ENCODE data around the gene REV1.

REV1 gene

GRCh38 chr2:99451280-99451679 lies 38.5 kb downstream of the REV1 start (continued):
- TF ChIP-seq CTCF (tag by site-specific recombination; IDR thresholded peaks at IDR 0.05) (no peak), ZNF362 (tag by site-specific recombination; IDR thresholded peaks at IDR 0.05) (no peak), ZNF423 (tag by site-specific recombination; IDR thresholded peaks at IDR 0.05) (no peak), WT1 (tag by site-specific recombination; IDR thresholded peaks at IDR 0.05) (peak; percentile 92), ZNF558 (tag by site-specific recombination; IDR thresholded peaks at IDR 0.05) (no peak), ZBTB10 (tag by site-specific recombination; IDR thresholded peaks at IDR 0.05) (no peak), ZNF138 (tag by site-specific recombination; IDR thresholded peaks at IDR 0.05; ENCODE audit: borderline replicate concordance) (no peak), ZNF302 (tag by site-specific recombination; IDR thresholded peaks at IDR 0.05; ENCODE audit: low read depth) (no peak), ZNF658 (tag by site-specific recombination; IDR thresholded peaks at IDR 0.05) (no peak), ZNF488 (tag by site-specific recombination; IDR thresholded peaks at IDR 0.05) (no peak), ZFP37 (tag by site-specific recombination; IDR thresholded peaks at IDR 0.05) (no peak), ZNF248 (tag by site-specific recombination; IDR thresholded peaks at IDR 0.05) (no peak), ZSCAN16 (tag by site-specific recombination; IDR thresholded peaks at IDR 0.05) (no peak), ZNF585B (tag by site-specific recombination; IDR thresholded peaks at IDR 0.05) (no peak), HOXC10 (CRISPR knock-in tag; IDR thresholded peaks at IDR 0.05) (no peak), ZNF596 (tag by site-specific recombination; IDR thresholded peaks at IDR 0.05) (peak; percentile 44; the same call in 1 of the 2 replicates), ZNF548 (tag by site-specific recombination; IDR thresholded peaks at IDR 0.05) (no peak), ZBTB48 (tag by site-specific recombination; IDR thresholded peaks at IDR 0.05) (no peak), ZNF707 (tag by site-specific recombination; IDR thresholded peaks at IDR 0.05) (no peak), ZSCAN4 (tag by site-specific recombination; IDR thresholded peaks at IDR 0.05) (no peak), ATF2 (tag by site-specific recombination; IDR thresholded peaks at IDR 0.05; ENCODE audit: low read depth) (0 out of 2 replicates have a peak, but pooled peaks have one; percentile 12), ZNF837 (tag by site-specific recombination; IDR thresholded peaks at IDR 0.05) (no peak), ZBTB21 (tag by site-specific recombination; IDR thresholded peaks at IDR 0.05) (no peak), PBX3 (CRISPR knock-in tag; IDR thresholded peaks at IDR 0.05) (no peak), ZBTB26 (tag by site-specific recombination; optimal IDR thresholded peaks at IDR 0.05) (no peak), GLI2 (tag by site-specific recombination; IDR thresholded peaks at IDR 0.05; ENCODE audit: borderline replicate concordance, low read depth) (0 out of 2 replicates have a peak, but pooled peaks have one; percentile 50), ZNF843 (tag by site-specific recombination; IDR thresholded peaks at IDR 0.05) (peak; percentile 91), SP7 (tag by site-specific recombination; IDR thresholded peaks at IDR 0.05) (peak; percentile 72; the same call in 1 of the 2 replicates), ZNF768 (tag by site-specific recombination; IDR thresholded peaks at IDR 0.05) (no peak), ZSCAN30 (tag by site-specific recombination; IDR thresholded peaks at IDR 0.05) (no peak), FEZF1 (tag by site-specific recombination; IDR thresholded peaks at IDR 0.05) (peak; percentile 94)
